Activated CD8-positive, alpha-beta T cell treated with anti-CD3 and anti-CD28 coated beads, Interleukin-2, amount 10 ng/mL, durations not matched to agents 7 days and 5 days (primary cell): ENCODE results near the gene OR8D1. TPM values are rescaled to one million over a fixed set of nuclear protein-coding genes. Genes with fewer than 3 reads are reported as not detected.
"Not testable (repeated sequence)": the region's sequence is repeated elsewhere in the genome, so short reads cannot be mapped to it uniquely, and the experiment has no call there.

Source experiments
- ATAC-seq: fragments of 150-1000 bp; cut with Tn5 transposase; one replicate; pipeline ENCODE4 v1.10.0; 2021; ENCODE audit warnings: moderate library complexity
- CTCF ChIA-PET: fragments of 350-600 bp; sonication (Branson Sonifier 250); formaldehyde crosslinking; loops from one replicate; lab custom pipeline; 2021; ENCODE audit warnings: antibody characterized with exemption; lab: Charles Lee
- POLR2A ChIA-PET: fragments of 350-600 bp; sonication (Branson Sonifier 250); formaldehyde crosslinking; loops from one replicate; lab custom pipeline; 2021; ENCODE audit warnings: antibody characterized with exemption; lab: Charles Lee
- DNase-seq: peaks from one replicate; pipeline ENCODE4 v3.0.0-alpha.2; 2020
- H3K27ac Mint-ChIP-seq: one replicate; pipeline ENCODE4 v1.8.0; 2021; ENCODE audit warnings: mild to moderate bottlenecking, mixed read lengths
- H3K27me3 Mint-ChIP-seq: one replicate; pipeline ENCODE4 v1.8.0; 2021; ENCODE audit warnings: low read depth, mixed read lengths
- H3K36me3 Mint-ChIP-seq: one replicate; pipeline ENCODE4 v1.8.0; 2021; ENCODE audit warnings: low read depth, mixed read lengths
- H3K4me1 Mint-ChIP-seq: one replicate; pipeline ENCODE4 v1.8.0; 2021; ENCODE audit warnings: low read depth, mixed read lengths
- H3K4me3 Mint-ChIP-seq: one replicate; pipeline ENCODE4 v1.8.0; 2021; ENCODE audit warnings: mild to moderate bottlenecking, mixed read lengths
- H3K9me3 Mint-ChIP-seq: one replicate; pipeline ENCODE4 v1.8.0; 2022; ENCODE audit warnings: mixed read lengths; ENCODE audit not compliant: insufficient read depth
- total RNA-seq, 2 experiments: library from RNA; stranded (reverse); gene quantifications; one replicate each; pipeline ENCODE4 v1.2.3, GENCODE V29; 2021

The OR8D1 gene
- total RNA-seq, 2 experiments from 2014 or later, result not detected

- H3K27me3 Mint-ChIP-seq, result no peaks in the 10 kb centered on the region
- H3K9me3 Mint-ChIP-seq, result peaks cover 3% of the 10 kb centered on the region
- ChIA-PET POLR2A (no interaction called here), CTCF (no interaction called here)
- H3K36me3 Mint-ChIP-seq, result no peaks in the 10 kb centered on the region
- H3K4me1 Mint-ChIP-seq, result peaks cover 7% of the 10 kb centered on the region
- no peak overlapping the region for H3K27ac Mint-ChIP-seq
- no peak overlapping the region for H3K4me3 Mint-ChIP-seq
- no peak for ATAC-seq
- DNase-seq, result no peak
These were observed 35.9 kb downstream of the OR8D1 start for GRCh38 chr11:124277804-124278203.

- POLR2A ChIA-PET, result interaction anchor here (0.6 kb wide), 1 partner anchor 419 kb away, joined by 3 read pairs; no protein-coding TSS in a partner anchor
These were observed 36.5 kb downstream of the OR8D1 start for GRCh38 chr11:124277207-124277606.

GRCh38 chr11:124276081-124276480 lies 37.7 kb downstream of the OR8D1 start:
- Mint-ChIP-seq H3K36me3 (no peaks in the 10 kb centered on the region), H3K9me3 (no peaks in the 10 kb centered on the region), H3K4me1 (peaks cover 7% of the 10 kb centered on the region), H3K27ac (no peak overlapping the region), H3K4me3 (no peak overlapping the region), H3K27me3 (no peaks in the 10 kb centered on the region)
- POLR2A ChIA-PET, result no interaction called here
- DNase-seq, result no peak
- CTCF ChIA-PET, result no interaction called here
- ATAC-seq, result no peak

More at GRCh38 chr11:124277207-124277606, 36.5 kb downstream of the OR8D1 start:
- H3K27me3 Mint-ChIP-seq, result no peaks in the 10 kb centered on the region
- no peaks in the 10 kb centered on the region for H3K36me3 Mint-ChIP-seq
- H3K27ac Mint-ChIP-seq, result no peak overlapping the region
- CTCF ChIA-PET, result no interaction called here
- no peak overlapping the region for H3K4me3 Mint-ChIP-seq
- ATAC-seq (no peak), DNase-seq (no peak)
- peaks cover 7% of the 10 kb centered on the region for H3K4me1 Mint-ChIP-seq
- peaks cover 3% of the 10 kb centered on the region for H3K9me3 Mint-ChIP-seq

DNA sequence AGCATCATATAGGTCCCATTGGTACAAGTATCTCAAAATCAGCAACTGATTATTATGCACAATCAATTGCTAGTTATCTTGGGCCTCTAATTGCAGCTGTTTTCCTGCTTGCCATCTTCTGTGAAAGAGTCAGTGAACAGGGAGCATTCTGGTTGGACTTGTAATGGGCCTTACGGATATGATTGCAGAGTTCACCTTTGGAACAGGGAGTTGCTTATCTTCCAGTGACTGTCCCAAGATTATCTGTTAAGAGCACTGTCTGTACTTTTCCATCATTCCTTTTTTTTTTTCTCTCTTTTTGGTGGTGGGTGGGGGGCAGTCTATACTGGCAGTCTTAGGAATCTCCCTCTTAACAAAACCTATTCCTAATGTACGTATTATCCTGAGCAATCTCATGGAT lies 39.7 kb downstream of the OR8D1 start:
- POLR2A ChIA-PET, result no interaction called here
- no peak overlapping the region for H3K27ac Mint-ChIP-seq
- H3K36me3 Mint-ChIP-seq, result no peaks in the 10 kb centered on the region
- ATAC-seq (no peak), DNase-seq (no peak)
- CTCF ChIA-PET, result no interaction called here
- no peaks in the 10 kb centered on the region for H3K9me3 Mint-ChIP-seq
- peaks cover 7% of the 10 kb centered on the region for H3K4me1 Mint-ChIP-seq
- H3K27me3 Mint-ChIP-seq, result no peaks in the 10 kb centered on the region
- H3K4me3 Mint-ChIP-seq, result no peak overlapping the region

DNA sequence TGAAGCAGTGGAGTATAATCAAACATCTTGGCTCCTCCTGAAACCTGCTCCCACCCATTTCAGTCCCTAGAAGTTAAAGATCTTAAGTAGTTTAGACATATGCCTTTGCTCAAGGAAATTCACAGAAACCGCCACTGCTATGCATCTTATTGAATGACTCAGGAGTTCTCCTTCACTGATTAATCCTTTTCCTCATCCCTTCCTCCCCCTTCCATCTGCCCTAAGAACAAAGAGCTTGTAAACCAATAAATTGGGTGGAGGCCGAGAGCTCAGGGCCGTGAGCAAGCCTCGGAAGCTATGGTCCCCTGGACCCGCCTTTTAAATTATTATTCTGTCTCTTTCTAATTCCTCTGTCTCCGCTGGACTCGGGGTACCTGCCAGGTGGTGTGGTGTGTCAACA lies 42.9 kb downstream of the OR8D1 start:
- H3K4me3 Mint-ChIP-seq, H3K4me1 Mint-ChIP-seq, CTCF ChIA-PET, H3K27ac Mint-ChIP-seq, DNase-seq, H3K36me3 Mint-ChIP-seq, ATAC-seq, POLR2A ChIA-PET, H3K27me3 Mint-ChIP-seq, H3K9me3 Mint-ChIP-seq: not testable (repeated sequence)

DNA sequence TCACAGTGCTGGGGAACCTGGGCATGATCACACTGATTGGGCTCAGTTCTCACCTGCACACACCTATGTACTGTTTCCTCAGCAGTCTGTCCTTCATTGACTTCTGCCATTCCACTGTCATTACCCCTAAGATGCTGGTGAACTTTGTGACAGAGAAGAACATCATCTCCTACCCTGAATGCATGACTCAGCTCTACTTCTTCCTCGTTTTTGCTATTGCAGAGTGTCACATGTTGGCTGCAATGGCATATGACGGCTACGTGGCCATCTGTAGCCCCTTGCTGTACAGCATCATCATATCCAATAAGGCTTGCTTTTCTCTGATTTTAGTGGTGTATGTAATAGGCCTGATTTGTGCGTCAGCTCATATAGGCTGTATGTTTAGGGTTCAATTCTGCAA lies 48.7 kb downstream of the OR8D1 start:
- H3K27me3 Mint-ChIP-seq, H3K9me3 Mint-ChIP-seq, H3K4me3 Mint-ChIP-seq, DNase-seq, CTCF ChIA-PET, POLR2A ChIA-PET, H3K4me1 Mint-ChIP-seq, H3K36me3 Mint-ChIP-seq, H3K27ac Mint-ChIP-seq, ATAC-seq: not testable (repeated sequence)

DNA sequence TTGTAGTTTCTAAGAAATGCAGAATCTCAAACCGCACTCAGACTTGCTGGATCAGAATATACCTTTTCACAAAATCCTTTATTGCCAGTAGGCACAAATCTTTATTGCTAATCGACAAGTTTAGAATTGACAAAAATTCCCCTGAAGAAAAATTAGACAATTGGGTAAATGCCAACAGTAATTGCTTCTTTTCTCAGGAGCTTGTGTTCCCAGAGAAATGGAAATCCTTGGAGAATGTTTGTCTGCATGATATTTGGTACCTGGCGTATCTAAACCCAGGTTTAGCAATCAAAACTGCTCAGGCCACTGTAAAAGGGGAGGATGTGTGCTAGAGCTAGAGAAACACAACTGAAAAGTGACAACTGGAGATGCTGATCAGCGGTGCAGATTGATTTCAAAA lies 57.7 kb downstream of the OR8D1 start, which contains the start of gene OR8G5:
TSS of gene OR8G5 (plus strand) at position 301 of the 400 bp plus-strand sequence. CDS start 8,556 bp downstream, outside the sequence.
- ATAC-seq, result no peak
- H3K27ac Mint-ChIP-seq, result no peak within 1 kb of the TSS
- CTCF ChIA-PET, result no interaction called here
- H3K9me3 Mint-ChIP-seq, result no peaks in the 10 kb centered on the region
- no peak for DNase-seq
- no peaks in the 10 kb centered on the region for H3K4me1 Mint-ChIP-seq
- no peaks in the 10 kb centered on the region for H3K27me3 Mint-ChIP-seq
- POLR2A ChIA-PET, result no interaction called here
- H3K4me3 Mint-ChIP-seq, result no peak within 1 kb of the TSS
- no peaks in the 10 kb centered on the region for H3K36me3 Mint-ChIP-seq

Other genes with a start within 250 kb of the OR8D1 start
- gene VWA5A, start 198.5 kb downstream of the OR8D1 start, total RNA-seq, result 1 to 10 TPM; 3.3 to 3.8 TPM
- not detected for gene OR10D3, start 130.6 kb downstream of the OR8D1 start, total RNA-seq
- gene OR8G1, start 72.9 kb downstream of the OR8D1 start, total RNA-seq, result not detected
- not detected for gene OR8G5, start 57.6 kb downstream of the OR8D1 start, total RNA-seq
- gene OR8D2, start 6.2 kb upstream of the OR8D1 start, total RNA-seq, result not detected
- not detected for gene OR8B2, start 70.5 kb upstream of the OR8D1 start, total RNA-seq
- not detected for gene OR8B3, start 85.1 kb upstream of the OR8D1 start, total RNA-seq
- not detected for gene OR8B4, start 110.9 kb upstream of the OR8D1 start, total RNA-seq
- not detected for gene OR8B8, start 131.7 kb upstream of the OR8D1 start, total RNA-seq
- gene OR8B12, start 229.7 kb upstream of the OR8D1 start, total RNA-seq, result not detected